Measurements from ENCODE around the gene CLCF1. TPM values are rescaled to one million over a fixed set of nuclear protein-coding genes. Genes with fewer than 3 reads are reported as not detected.

CLCF1 gene
- total and polyA plus RNA-seq, 2 donors from 2014 or later: 5.7 to 15.8 TPM

DNA sequence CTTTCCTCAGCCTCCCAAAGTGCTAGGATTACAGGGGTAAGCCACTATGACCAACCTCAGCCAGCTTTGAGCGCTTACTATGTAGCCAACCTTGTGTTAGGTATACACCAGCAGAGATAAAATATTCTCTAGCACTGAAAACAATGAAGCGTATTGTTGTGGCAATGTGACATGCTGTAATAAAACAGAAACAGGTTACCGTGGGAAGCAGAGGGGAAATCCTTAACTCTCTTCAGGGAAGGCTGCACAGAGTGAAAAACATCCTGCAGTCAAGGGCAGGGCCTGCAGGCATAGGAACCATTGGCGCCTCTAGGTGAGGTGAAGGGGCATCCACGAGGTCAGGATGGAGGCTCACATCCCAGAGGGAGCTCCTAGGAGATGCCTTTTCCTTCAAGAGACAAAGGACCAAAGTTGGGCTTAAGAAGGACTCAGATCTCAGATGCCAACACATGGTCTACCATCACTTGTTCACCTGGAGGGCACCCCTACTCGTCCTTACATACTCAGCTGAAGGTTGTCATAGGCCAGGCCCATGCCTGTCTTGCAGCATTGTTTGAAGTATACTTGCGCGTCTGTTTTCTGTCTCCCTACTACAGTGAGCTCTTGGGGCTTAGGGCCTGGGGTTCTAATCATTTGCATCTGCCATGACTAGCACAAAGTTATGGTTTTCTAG is 28.0 kb downstream of the CLCF1 start:
- DNase-seq (peak in 1 of 5 donors; percentile 39), FAIRE-seq (no peak)
- Histone ChIP-seq H3K9ac (ENCODE audit: low read length in 3 of 3) (no peak overlapping the region), H3K9me3 (ENCODE audit: control insufficient read depth in 2 of 3, insufficient read depth in 1 of 3, low read length in 3 of 3) (no peaks in the 10 kb centered on the region), H3K36me3 (ENCODE audit: control insufficient read depth in 2 of 3, insufficient read depth in 3 of 3, low read length in 3 of 3) (no peaks in the 10 kb centered on the region), H3K27me3 (ENCODE audit: control insufficient read depth, insufficient read depth, low read length) (no peaks in the 10 kb centered on the region), H3K4me1 (ENCODE audit: control insufficient read depth in 2 of 3, insufficient read depth in 2 of 3, low read depth in 1 of 3, low read length in 3 of 3) (peaks cover 0 to 3% (median 0%) of the 10 kb centered on the region in 3 donors), H3K4me3 (ENCODE audit: low read length in 3 of 3) (no peak overlapping the region), H3K27ac (ENCODE audit: low read depth in 2 of 2, low read length in 2 of 2) (no peak overlapping the region)
- intact Hi-C loops (cut with DNase I): loop anchor here (5.0 kb wide), 1 partner anchor 37 kb away; no protein-coding TSS in a partner anchor
- TF ChIP-seq CTCF (IDR thresholded peaks at IDR 0.05; ENCODE audit: borderline replicate concordance, extremely low read depth, insufficient read depth): no peak

DNA sequence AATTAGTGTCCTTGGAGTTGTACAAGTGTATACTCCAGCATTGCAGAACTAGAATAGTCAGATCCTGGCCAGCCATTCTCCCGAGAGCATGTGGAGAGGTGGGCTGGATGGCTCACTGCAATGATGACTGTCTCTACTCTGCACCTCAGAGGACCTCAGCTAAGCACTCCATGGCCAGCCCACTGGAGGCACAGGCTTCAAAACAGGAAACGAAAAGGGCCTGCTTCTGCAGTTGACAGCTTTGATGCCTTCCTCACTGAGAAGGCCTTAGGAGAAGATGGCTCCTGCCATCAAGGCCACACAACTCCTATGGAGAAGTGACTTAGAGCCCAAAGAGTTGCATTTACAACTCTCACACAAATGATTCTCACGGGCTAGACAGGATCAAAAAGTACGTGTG is 29.1 kb downstream of the CLCF1 start:
- DNase-seq (no peak), FAIRE-seq (no peak)
- TF ChIP-seq CTCF (IDR thresholded peaks at IDR 0.05; ENCODE audit: borderline replicate concordance, extremely low read depth, insufficient read depth): no peak
- Histone ChIP-seq H3K27me3 (ENCODE audit: control insufficient read depth, insufficient read depth, low read length) (no peaks in the 10 kb centered on the region), H3K4me3 (ENCODE audit: low read length in 3 of 3) (no peak overlapping the region), H3K9me3 (ENCODE audit: control insufficient read depth in 2 of 3, insufficient read depth in 1 of 3, low read length in 3 of 3) (no peaks in the 10 kb centered on the region), H3K36me3 (ENCODE audit: control insufficient read depth in 2 of 3, insufficient read depth in 3 of 3, low read length in 3 of 3) (no peaks in the 10 kb centered on the region), H3K27ac (ENCODE audit: low read depth in 2 of 2, low read length in 2 of 2) (no peak overlapping the region), H3K9ac (ENCODE audit: low read length in 3 of 3) (no peak overlapping the region), H3K4me1 (ENCODE audit: control insufficient read depth in 2 of 3, insufficient read depth in 2 of 3, low read depth in 1 of 3, low read length in 3 of 3) (peaks cover 0 to 3% (median 0%) of the 10 kb centered on the region in 3 donors)
- intact Hi-C loops (cut with DNase I): no loop called here

DNA sequence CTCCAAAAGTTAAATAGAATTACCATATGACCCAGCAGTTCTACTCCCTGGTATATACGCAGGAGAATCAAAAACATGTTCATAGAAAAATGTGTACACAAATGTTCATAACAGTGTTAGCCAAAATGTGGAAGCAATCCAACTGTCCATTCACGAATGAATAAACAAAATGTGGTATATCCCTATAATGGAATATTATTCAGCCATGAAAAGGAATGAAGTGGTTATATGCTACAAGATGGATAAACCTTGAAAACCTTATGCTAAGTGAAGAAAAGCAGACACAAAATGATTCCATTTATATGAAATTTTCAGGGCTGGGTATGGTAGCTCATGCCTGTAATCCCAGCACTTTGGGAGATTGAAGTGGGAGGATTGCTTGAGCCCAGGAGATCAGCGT is 36.1 kb downstream of the CLCF1 start:
- intact Hi-C loops (cut with DNase I): no loop called here
- no peak overlapping the region for H3K9ac ChIP-seq (ENCODE audit: low read length in 3 of 3)

More for the DNA sequence above, 36.1 kb downstream of the CLCF1 start:
- H3K4me1 ChIP-seq (ENCODE audit: control insufficient read depth in 2 of 3, insufficient read depth in 2 of 3, low read depth in 1 of 3, low read length in 3 of 3): no peaks in the 10 kb centered on the region
- no peaks in the 10 kb centered on the region for H3K36me3 ChIP-seq (ENCODE audit: control insufficient read depth in 2 of 3, insufficient read depth in 3 of 3, low read length in 3 of 3)
- H3K9me3 ChIP-seq (ENCODE audit: control insufficient read depth in 2 of 3, insufficient read depth in 1 of 3, low read length in 3 of 3): no peaks in the 10 kb centered on the region
- H3K27ac ChIP-seq (ENCODE audit: low read depth in 2 of 2, low read length in 2 of 2): no peak overlapping the region
- no peaks in the 10 kb centered on the region for H3K27me3 ChIP-seq (ENCODE audit: control insufficient read depth, insufficient read depth, low read length)
- DNase-seq: no peak
- no peak for TF ChIP-seq CTCF (IDR thresholded peaks at IDR 0.05; ENCODE audit: borderline replicate concordance, extremely low read depth, insufficient read depth)
- FAIRE-seq: no peak
- no peak overlapping the region for H3K4me3 ChIP-seq (ENCODE audit: low read length in 3 of 3)
